D341Med (cell line): ENCODE data around the gene DCXR.

Experiments used
- DNase-seq: peaks from one replicate; pipeline ENCODE4 v3.0.0; 2012; ENCODE audit warnings: low spot score

The DCXR gene

DNA sequence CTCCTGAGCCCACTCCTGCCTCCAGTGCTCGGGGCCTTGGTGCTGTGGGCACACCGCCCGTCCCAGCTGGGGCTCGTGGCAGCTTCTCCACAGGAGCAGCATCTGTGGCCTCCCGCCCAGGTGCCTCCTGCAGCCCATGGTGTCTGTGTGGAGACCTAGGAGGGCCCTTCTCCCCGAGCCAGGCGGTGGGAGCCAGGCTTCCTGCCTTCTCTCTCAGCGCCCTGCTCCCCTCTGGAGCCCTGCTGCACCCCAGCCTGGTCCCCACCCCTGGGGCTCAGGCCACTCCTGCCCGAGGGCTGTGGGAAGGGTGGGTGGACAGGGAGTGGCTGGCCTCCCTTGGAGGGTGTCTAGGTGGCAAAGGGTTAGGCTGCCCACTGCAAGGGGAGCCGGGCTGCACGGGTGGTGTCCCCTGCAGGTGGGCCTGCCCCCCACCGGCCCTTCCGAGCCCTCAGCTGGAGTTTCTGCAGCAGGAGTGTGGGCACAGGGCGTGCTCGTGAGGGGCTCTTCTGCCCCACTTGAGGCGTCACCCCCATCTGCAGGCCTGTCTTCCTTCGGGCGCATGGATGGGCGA is 25.8 kb downstream of the DCXR start:
- DNase-seq: no peak

DNA sequence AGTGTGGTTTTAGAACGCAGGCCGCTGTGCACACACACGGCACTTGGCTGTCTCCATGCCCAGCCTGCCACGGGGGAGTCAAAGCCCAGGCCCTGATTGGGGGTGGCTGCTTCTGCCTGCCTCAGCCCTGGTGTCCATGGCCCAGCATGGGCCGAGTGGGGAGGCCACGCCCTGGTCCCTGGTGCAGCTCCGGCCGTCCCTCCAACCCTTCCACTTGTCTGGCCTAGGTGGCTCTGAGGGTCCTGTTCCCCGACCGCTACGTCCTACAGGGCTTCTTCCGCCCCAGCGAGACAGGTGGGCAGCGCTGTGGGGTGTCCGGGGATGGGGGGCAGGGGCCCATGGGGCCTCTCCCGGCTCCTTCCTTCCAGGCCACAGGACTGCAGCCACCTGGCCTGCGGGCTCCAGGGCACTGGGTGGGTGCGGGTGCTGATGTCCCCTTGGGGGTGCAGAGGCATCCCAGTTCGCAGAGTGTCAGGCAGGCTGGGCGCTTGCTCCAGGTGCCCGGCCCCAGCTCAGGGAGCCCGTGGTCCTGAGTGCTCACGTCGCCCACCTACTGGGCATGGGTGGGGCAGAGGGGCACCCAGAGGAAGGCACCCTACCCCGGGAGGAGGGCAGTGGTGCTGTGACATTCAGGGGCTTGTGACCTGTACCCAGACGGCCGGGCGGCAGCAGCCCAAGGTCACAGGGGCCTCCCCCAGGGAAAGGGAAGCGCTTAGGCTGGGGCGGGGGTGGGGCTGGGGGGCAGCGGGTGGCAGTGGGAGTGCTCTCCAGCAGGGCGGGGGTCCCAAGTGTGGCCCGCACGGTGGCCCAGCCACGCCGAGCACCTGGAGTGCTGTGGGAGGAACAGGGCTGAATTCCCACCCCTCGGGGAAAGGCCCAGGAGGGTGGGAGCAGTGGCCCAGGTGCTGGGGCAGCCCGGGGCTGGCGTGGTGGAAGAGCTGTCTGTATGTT is 26.6 kb downstream of the DCXR start:
- no peak for DNase-seq

DNA sequence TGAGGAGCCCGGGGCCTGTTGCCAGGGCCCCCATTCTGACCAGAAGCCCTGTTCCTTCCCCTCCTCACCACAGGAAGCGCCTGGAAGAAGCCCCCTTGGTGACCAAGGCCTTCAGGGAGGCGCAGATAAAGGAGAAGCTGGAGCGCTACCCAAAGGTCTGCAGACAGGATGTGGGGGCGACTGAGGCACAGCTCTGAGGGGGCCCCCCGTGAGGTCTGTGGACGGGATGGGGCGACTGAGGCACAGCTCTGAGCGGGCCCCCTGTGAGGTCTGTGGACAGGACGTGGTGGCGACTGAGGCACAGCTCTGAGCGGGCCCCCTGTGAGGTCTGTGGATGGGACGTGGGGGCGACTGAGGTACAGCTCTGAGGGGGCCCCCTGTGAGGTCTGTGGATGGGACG is 28.1 kb downstream of the DCXR start:
- DNase-seq: no peak

GRCh38 chr17:82008941-82009405 is 28.5 kb downstream of the DCXR start:
- no peak for DNase-seq

DNA sequence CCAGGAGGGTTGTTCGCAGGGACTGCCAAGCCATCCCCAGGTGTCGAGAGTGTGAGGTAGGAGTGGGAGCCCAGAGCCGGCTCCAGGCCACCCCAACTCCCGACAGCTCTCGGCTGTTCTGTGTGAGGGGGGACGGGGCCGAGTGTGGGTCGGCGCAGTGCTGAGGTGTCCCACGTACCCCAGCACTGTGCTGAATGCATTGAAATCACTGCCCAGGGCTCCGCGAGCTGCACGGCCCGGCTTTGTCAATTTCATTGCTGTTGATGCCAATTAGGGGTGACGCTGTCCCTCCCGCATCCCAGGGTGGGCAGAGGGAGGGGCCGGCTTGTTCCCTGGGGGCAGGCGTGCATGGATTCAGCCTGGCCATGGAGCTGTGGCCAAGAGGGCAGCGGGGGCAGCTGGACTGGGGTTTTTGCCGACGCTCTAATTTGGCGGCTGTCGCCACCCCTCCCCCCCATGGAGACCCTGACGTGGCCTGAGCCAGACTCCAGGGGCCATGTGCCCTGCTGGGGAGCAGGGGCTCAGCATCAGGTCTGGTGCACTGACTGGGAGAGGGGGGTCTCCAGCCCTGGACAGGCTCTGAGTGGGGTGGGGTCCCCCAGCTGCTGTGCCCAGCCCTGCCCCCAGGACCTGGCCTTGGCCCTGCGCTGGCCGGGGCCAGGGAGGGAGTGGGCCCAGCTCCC is 29.1 kb downstream of the DCXR start:
- DNase-seq: no peak

DNA sequence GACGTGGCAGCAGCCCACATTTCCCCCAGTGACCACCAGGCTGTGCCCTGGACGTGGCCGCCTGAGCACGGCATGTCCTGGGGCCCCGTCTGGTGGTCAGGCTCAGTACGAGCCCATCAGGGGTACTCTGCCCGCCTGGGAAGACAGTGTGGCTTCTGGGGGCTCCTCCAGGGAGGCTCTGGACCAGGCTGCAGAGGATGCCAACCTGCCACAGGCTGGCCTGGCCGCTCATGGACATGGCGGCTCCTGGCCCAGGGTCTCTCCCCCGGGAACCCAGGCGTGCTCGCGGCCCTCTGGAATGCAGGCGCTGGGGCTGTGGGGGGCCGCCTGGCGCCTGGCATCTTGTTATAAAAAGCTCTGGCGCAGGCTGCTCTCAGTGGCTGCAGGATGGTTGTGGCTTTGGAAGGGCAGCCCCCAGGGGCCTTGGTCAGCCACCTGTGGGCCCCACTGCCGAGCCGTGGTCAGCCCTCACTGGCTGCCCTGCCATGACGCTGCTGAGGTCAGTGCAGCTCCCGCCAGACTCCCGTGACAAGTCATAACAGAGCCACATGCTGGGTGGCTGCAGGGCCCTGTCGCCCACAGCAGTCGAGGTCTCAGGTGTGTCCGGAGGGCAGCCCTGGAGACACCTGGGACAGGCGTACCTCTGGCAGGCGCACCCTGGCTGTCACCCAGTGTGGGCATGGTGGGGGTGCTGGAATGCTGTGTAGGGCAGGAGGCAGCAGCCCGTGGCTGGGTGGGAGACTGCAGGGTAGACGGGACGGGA is 29.8 kb downstream of the DCXR start:
- no peak for DNase-seq

- DNase-seq: no peak
Observed at GRCh38 chr17:82007228-82007494, 30.3 kb downstream of the DCXR start.

DNA sequence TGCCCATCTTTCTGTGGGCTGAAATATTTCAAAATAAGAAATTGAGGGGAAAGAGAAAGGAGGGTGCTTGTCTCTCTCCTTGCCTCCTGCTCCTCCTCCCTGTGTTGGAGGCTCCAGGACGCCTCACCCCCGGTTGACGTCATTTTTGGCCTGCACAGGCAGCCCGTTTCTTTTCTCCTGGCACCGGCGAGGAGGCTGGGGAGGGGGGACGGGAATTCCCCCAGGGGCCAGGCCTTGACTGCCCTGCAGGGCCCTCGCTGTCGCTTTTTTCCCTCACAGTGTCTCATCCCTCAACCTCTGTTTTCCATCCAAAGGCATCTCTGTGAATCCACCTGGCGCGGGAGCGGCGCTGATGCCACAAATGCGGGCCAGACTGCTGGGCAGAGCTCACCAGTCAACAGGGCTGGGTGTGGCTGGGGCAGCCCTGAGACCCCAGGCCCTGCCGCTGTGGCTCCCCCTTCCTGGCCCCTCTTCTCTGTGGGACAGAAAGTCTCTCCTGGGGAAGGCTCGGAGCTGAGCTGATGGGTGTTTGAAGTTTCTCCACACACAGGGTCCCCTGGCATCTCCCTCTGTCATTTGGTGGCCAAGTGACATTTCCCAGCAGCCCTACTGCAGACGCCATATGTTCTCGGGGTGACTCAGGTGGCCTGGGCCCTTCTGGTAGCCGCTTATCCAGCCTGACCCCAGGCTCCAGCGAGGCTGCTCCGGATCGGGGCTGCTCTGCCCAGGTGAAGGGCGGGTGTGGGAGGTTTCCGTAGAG is 30.8 kb downstream of the DCXR start:
- no peak for DNase-seq

- no peak for DNase-seq
Observed at GRCh38 chr17:82005701-82006348, 31.7 kb downstream of the DCXR start.

GRCh38 chr17:82004517-82005455 is 32.7 kb downstream of the DCXR start:
- DNase-seq: no peak

GRCh38 chr17:82003411-82004381 is 33.8 kb downstream of the DCXR start:
- no peak for DNase-seq

GRCh38 chr17:82001571-82002056 is 35.9 kb downstream of the DCXR start:
- DNase-seq: no peak

GRCh38 chr17:82000803-82001570 is 36.5 kb downstream of the DCXR start:
- no peak for DNase-seq

- no peak for DNase-seq
Observed at GRCh38 chr17:81999976-82000802, 37.3 kb downstream of the DCXR start.

- no peak for DNase-seq
Observed at GRCh38 chr17:81999587-81999975, 37.9 kb downstream of the DCXR start.

GRCh38 chr17:81998691-81999438 is 38.6 kb downstream of the DCXR start:
- no peak for DNase-seq
